OCI-LY7 (cell line): Measurements from ENCODE around the gene TMEM114. TPM values are rescaled to one million over a fixed set of nuclear protein-coding genes. Genes with fewer than 3 reads are reported as not detected.

ENCODE experiments used
- BruUV-seq: library from RNA; stranded (reverse); fragments of 400-500 nt; replicated peaks from 2 replicates; lab custom pipeline; 2021; lab: Mats Ljungman, UMichigan
- CTCF ChIA-PET: fragments of 300-600 bp; sonication (Branson Sonifier 250); formaldehyde crosslinking; loops from one replicate; lab custom pipeline; 2022; ENCODE audit warnings: antibody characterized with exemption; ENCODE audit not compliant: unreplicated experiment; lab: Charles Lee
- POLR2A ChIA-PET: fragments of 300-600 bp; sonication (Branson Sonifier 250); formaldehyde crosslinking; loops from one replicate; lab custom pipeline; 2022; ENCODE audit warnings: antibody characterized with exemption; lab: Charles Lee
- DNase-seq: peaks from one replicate; pipeline ENCODE4 v3.0.0-alpha.2; 2015; ENCODE audit warnings: low spot score
- H2AFZ ChIP-seq: fragments of 200-600 bp; sonication (generic), shearing (Covaris generic); 2 replicates; pipeline ENCODE4 v1.6.1; 2014; ENCODE audit warnings: mild to moderate bottlenecking, antibody characterized with exemption, low read length, moderate library complexity
- H3K27ac ChIP-seq: fragments of 200-600 bp; sonication (generic); 2 replicates; pipeline ENCODE4 v1.5.1; 2014; ENCODE audit warnings: mixed run types, low read depth, mild to moderate bottlenecking, moderate library complexity, low read length, inconsistent platforms; ENCODE audit not compliant: poor library complexity, severe bottlenecking
- H3K36me3 ChIP-seq: fragments of 200-600 bp; sonication (generic); 2 replicates; pipeline ENCODE4 v1.6.1; 2014; ENCODE audit warnings: mild to moderate bottlenecking, antibody characterized with exemption, low read length, moderate library complexity, mixed read lengths; ENCODE audit not compliant: insufficient read depth
- H3K4me1 ChIP-seq: fragments of 200-600 bp; sonication (generic); 2 replicates; pipeline ENCODE4 v1.5.1; 2014; ENCODE audit warnings: mild to moderate bottlenecking, low read length; ENCODE audit not compliant: insufficient read depth, poor library complexity, severe bottlenecking
- H3K4me2 ChIP-seq: fragments of 200-600 bp; sonication (generic); 2 replicates; pipeline ENCODE4 v1.6.1; 2014; ENCODE audit warnings: mild to moderate bottlenecking, low read length
- H3K4me3 ChIP-seq: fragments of 200-600 bp; sonication (generic); 2 replicates; pipeline ENCODE4 v1.5.1; 2014; ENCODE audit warnings: mild to moderate bottlenecking, low read depth, low read length; ENCODE audit not compliant: poor library complexity, severe bottlenecking
- H3K79me2 ChIP-seq: fragments of 200-600 bp; sonication (generic); 2 replicates; pipeline ENCODE4 v1.6.1; 2016; ENCODE audit warnings: low read depth, mild to moderate bottlenecking, low read length, moderate library complexity, mixed read lengths; ENCODE audit not compliant: insufficient read depth
- H3K9me2 ChIP-seq: fragments of 200-600 bp; sonication (generic); 2 replicates; pipeline ENCODE4 v1.6.1; 2016; ENCODE audit warnings: mild to moderate bottlenecking, low read length, mixed read lengths; ENCODE audit not compliant: insufficient read depth
- H3K9me3 ChIP-seq: fragments of 200-600 bp; sonication (generic); 2 replicates; pipeline ENCODE4 v1.6.1; 2014; ENCODE audit warnings: mild to moderate bottlenecking, mixed run types, low read length, mixed read lengths
- H4K20me1 ChIP-seq: fragments of 200-600 bp; sonication (generic); 2 replicates; pipeline ENCODE4 v1.6.1; 2014; ENCODE audit warnings: mild to moderate bottlenecking, antibody characterized with exemption, low read length, moderate library complexity, mixed read lengths; ENCODE audit not compliant: insufficient read depth
- CTCF ChIP-seq: fragments of 200-600 bp; sonication (generic); conservative IDR thresholded peaks from 2 replicates; pipeline ENCODE4 v1.5.1; 2014; ENCODE audit warnings: mild to moderate bottlenecking, antibody characterized with exemption, low read length, moderate library complexity, mixed read lengths
- EZH2phosphoT487 ChIP-seq: fragments of 200-600 bp; sonication (generic); IDR thresholded peaks from 2 replicates; pipeline ENCODE4 v1.6.1; 2018; ENCODE audit warnings: low read depth, borderline replicate concordance, mild to moderate bottlenecking, mixed run types, antibody characterized with exemption, low read length, moderate library complexity, mixed read lengths
- intact Hi-C: fragments of 100-400 bp; cut with micrococcal nuclease; formaldehyde crosslinking; loops from one replicate; pipeline ENCODE4 v1.10.0; 2022; ENCODE audit not compliant: unreplicated experiment
- total RNA-seq, 2 experiments: library from RNA; depleted of rRNA in 1 of 2; stranded (reverse); fragments of >200 nt in 1 of 2; shearing (Covaris generic) in 1 of 2; gene quantifications; 2 replicates each; pipeline ENCODE4 v1.2.3, GENCODE V29; 2014 to 2022

The TMEM114 gene
- total RNA-seq, 2 experiments from 2014 or later = not detected

DNA sequence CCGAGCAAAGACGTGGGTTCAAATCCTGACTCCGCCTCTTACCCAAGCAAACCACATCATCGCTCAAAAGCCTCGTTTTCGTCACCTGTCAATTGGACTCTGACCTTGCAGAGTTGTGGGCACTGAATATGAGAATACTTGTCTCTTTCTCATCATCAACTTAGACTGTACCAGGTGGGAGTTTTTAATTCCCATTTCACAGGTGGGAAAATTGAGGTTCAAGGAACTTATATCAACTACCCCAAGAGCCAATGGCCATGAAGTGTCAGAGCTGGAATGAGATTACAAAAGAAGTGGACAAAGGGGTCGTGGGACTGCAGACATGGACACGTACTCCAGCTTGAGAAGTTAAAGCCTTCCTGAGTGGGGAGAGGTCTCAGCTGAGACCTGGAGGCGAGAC lies 10.8 kb downstream of the TMEM114 start:
- intact Hi-C loops = no loop called here
- CTCF ChIA-PET = no interaction called here
- H3K9me3 ChIP-seq = no peaks in the 10 kb centered on the region
- DNase-seq = no peak
- no TSS peak for BruUV-seq
- no peaks in the 10 kb centered on the region for H3K36me3 ChIP-seq
- no peaks in the 10 kb centered on the region for H3K9me2 ChIP-seq
- peaks cover 6% of the 10 kb centered on the region for H3K4me1 ChIP-seq
- TF ChIP-seq CTCF (no peak), EZH2phosphoT487 (no peak)
- no peaks in the 10 kb centered on the region for H3K79me2 ChIP-seq
- POLR2A ChIA-PET = interaction anchor here (1.0 kb wide), 1 partner anchor 273 kb away, joined by 3 read pairs; no protein-coding TSS in a partner anchor
- no peaks in the 10 kb centered on the region for H4K20me1 ChIP-seq
- no peak overlapping the region for H3K4me3 ChIP-seq
- no peak overlapping the region for H2AFZ ChIP-seq
- H3K27ac ChIP-seq = no peak overlapping the region
- no peak overlapping the region for H3K4me2 ChIP-seq

- DNase-seq = no peak
- BruUV-seq = no TSS peak
- H3K36me3 ChIP-seq = no peaks in the 10 kb centered on the region
- no peaks in the 10 kb centered on the region for H4K20me1 ChIP-seq
- no peak overlapping the region for H3K4me2 ChIP-seq
- intact Hi-C loops = no loop called here
- no peaks in the 10 kb centered on the region for H3K79me2 ChIP-seq
- TF ChIP-seq CTCF (no peak), EZH2phosphoT487 (no peak)
- H3K9me3 ChIP-seq = no peaks in the 10 kb centered on the region
- H3K9me2 ChIP-seq = no peaks in the 10 kb centered on the region
- ChIA-PET CTCF (no interaction called here), POLR2A (no interaction called here)
- no peak overlapping the region for H3K27ac ChIP-seq
- no peak overlapping the region for H3K4me3 ChIP-seq
- H2AFZ ChIP-seq = no peak overlapping the region
- peaks cover 6% of the 10 kb centered on the region for H3K4me1 ChIP-seq
Measured at GRCh38 chr16:8577678-8578304, 12.5 kb downstream of the TMEM114 start.

DNA sequence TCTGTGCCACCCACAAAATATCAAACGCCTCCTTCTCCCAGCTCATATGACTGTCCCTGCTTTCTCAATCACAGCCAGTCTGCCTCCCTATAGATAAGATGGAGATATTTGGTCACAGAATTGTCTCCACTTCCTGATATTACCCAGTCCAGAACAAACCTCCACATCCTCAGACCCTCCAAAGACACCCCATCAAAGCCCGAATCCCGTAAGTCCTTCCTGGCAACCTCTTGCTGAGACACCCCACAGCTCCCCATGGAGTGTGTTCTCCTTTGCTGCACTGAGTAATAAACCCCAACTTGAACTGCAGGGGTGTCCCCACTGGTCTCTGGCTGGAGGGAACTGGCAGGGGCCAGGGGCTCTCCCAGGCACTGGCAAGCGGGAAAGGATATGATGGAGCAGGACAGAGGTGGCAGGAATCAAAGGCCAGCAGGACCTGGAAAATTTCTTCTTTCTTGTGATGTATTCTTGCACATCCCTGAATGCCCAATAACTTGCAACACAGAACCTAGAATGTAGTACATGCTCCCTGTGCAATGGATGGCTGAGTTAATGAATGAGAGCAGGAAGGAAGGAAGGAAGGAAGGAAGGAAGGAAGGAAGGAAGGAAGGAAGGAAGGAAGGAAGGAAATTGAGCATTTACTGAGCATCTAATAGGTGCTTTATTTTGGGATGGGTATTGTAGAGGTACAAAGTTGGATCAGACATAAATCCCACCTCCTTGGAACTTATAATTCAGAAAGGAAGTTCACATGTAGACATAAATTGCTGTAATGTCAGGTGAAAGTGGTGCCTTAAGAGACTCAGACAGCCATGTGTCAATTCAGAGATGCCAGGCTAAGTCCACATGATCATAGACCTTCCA lies 13.9 kb downstream of the TMEM114 start:
- CTCF ChIA-PET = interaction anchor here (0.7 kb wide), 1 partner anchor 804 kb away, joined by 4 read pairs; no protein-coding TSS in a partner anchor
- DNase-seq = no peak
- Histone ChIP-seq H2AFZ (no peak overlapping the region), H3K9me3 (no peaks in the 10 kb centered on the region), H3K4me1 (no peaks in the 10 kb centered on the region), H4K20me1 (no peaks in the 10 kb centered on the region), H3K36me3 (no peaks in the 10 kb centered on the region), H3K79me2 (no peaks in the 10 kb centered on the region), H3K27ac (no peak overlapping the region), H3K9me2 (no peaks in the 10 kb centered on the region), H3K4me3 (no peak overlapping the region), H3K4me2 (no peak overlapping the region)
- no peak for TF ChIP-seq CTCF
- TF ChIP-seq EZH2phosphoT487 = no peak
- intact Hi-C loops = no loop called here
- no TSS peak for BruUV-seq
- POLR2A ChIA-PET = interaction anchor here (0.6 kb wide), 1 partner anchor 51 kb away, joined by 5 read pairs; no protein-coding TSS in a partner anchor
